Measurements from ENCODE around the gene ODF2.

- TF ChIP-seq POLR2AphosphoS5 (IDR thresholded peaks at IDR 0.05; ENCODE audit: borderline replicate concordance, low read depth, low read length) (no peak), EZH2 (IDR thresholded peaks at IDR 0.05) (no peak), FOXP2 (optimal IDR thresholded peaks at IDR 0.05; ENCODE audit: control extremely low read depth, extremely low read length, insufficient read depth) (no peak)
These were observed 7.1 kb upstream of the ODF2 start for GRCh38 chr9:128448746-128449145.
